Liver (tissue), 9 donors: ENCODE results near the gene IL17RB. TPM values are rescaled to one million over a fixed set of nuclear protein-coding genes. Genes with fewer than 3 reads are reported as not detected.

Experiments
- DNase-seq: peaks from one replicate; pipeline ENCODE4 v3.0.0-alpha.2; 2017; ENCODE audit warnings: low spot score
- H3K27ac ChIP-seq, 2 donors: one replicate each; pipeline ENCODE4 v1.7.0; 2013; ENCODE audit warnings: inconsistent platforms in 2 of 2, low read length in 2 of 2, control low read depth in 1 of 2, low read depth in 1 of 2, mild to moderate bottlenecking in 1 of 2
- H3K27me3 ChIP-seq, 4 donors: one replicate each; pipeline versions ENCODE4 v1.6.1 to v1.7.0; 2013; ENCODE audit warnings: low read length in 3 of 4, inconsistent platforms in 1 of 4, mild to moderate bottlenecking in 1 of 4, moderate library complexity in 1 of 4; ENCODE audit not compliant: control insufficient read depth in 4 of 4, insufficient read depth in 4 of 4
- H3K36me3 ChIP-seq, 4 donors: one replicate each; pipeline versions ENCODE4 v1.6.1 to v1.7.0; 2013; ENCODE audit warnings: low read length in 3 of 4, mild to moderate bottlenecking in 3 of 4, low read depth in 1 of 4, moderate library complexity in 1 of 4; ENCODE audit not compliant: control insufficient read depth in 4 of 4, insufficient read depth in 3 of 4
- H3K4me1 ChIP-seq, 4 donors: one replicate each; pipeline versions ENCODE4 v1.6.1 to v1.7.0; 2013; ENCODE audit warnings: low read length in 3 of 4, mild to moderate bottlenecking in 3 of 4, moderate library complexity in 1 of 4; ENCODE audit not compliant: control insufficient read depth in 4 of 4, insufficient read depth in 4 of 4
- H3K4me3 ChIP-seq, 3 donors: one replicate each; pipeline versions ENCODE4 v1.6.1 to v1.7.0; 2013; ENCODE audit warnings: low read length in 3 of 3, control low read depth in 1 of 3, low read depth in 1 of 3, mild to moderate bottlenecking in 1 of 3
- H3K9ac ChIP-seq, 2 donors: one replicate each; pipeline ENCODE4 v1.7.0; 2013; ENCODE audit warnings: low read length in 2 of 2, mild to moderate bottlenecking in 2 of 2, moderate library complexity in 2 of 2, control low read depth in 1 of 2, low read depth in 1 of 2
- H3K9me3 ChIP-seq, 4 donors: one replicate each; pipeline versions ENCODE4 v1.6.1 to v1.7.0; 2013; ENCODE audit warnings: low read length in 3 of 4; ENCODE audit not compliant: control insufficient read depth in 4 of 4
- EGR1 ChIP-seq, 2 donors: IDR thresholded peaks; 2 replicates each; pipeline ENCODE4 v1.6.1; 2016 to 2018; ENCODE audit warnings: antibody characterized with exemption in 2 of 2, low read depth in 2 of 2
- FOXA1 ChIP-seq: IDR thresholded peaks from 2 replicates; pipeline ENCODE4 v1.6.1; 2016; ENCODE audit warnings: antibody characterized with exemption
- FOXA2 ChIP-seq: IDR thresholded peaks from 2 replicates; pipeline ENCODE4 v1.6.1; 2016; ENCODE audit warnings: antibody characterized with exemption
- GABPA ChIP-seq, 2 donors: IDR thresholded peaks in 1 of 2; conservative IDR thresholded peaks in 1 of 2; 2 replicates each; pipeline ENCODE4 v1.6.1; 2016; ENCODE audit warnings: antibody characterized with exemption in 2 of 2, mild to moderate bottlenecking in 1 of 2, moderate library complexity in 1 of 2
- HNF4A ChIP-seq, 2 donors: conservative IDR thresholded peaks; 2 replicates each; pipeline ENCODE4 v1.6.1; 2016; ENCODE audit warnings: antibody characterized with exemption in 2 of 2, mild to moderate bottlenecking in 2 of 2
- HNF4G ChIP-seq: IDR thresholded peaks from 2 replicates; pipeline ENCODE4 v1.6.1; 2016; ENCODE audit warnings: antibody characterized with exemption
- JUND ChIP-seq, 2 donors: IDR thresholded peaks; 2 replicates each; pipeline ENCODE4 v1.6.1; 2016; ENCODE audit warnings: antibody characterized with exemption in 2 of 2
- NR2F2 ChIP-seq: IDR thresholded peaks from 2 replicates; pipeline ENCODE4 v1.6.1; 2016; ENCODE audit warnings: antibody characterized with exemption
- RAD21 ChIP-seq, 2 donors: IDR thresholded peaks; 2 replicates each; pipeline ENCODE4 v1.6.1; 2016; ENCODE audit warnings: antibody characterized with exemption in 2 of 2, mild to moderate bottlenecking in 2 of 2
- SP1 ChIP-seq: IDR thresholded peaks from 2 replicates; pipeline ENCODE4 v1.6.1; 2018; ENCODE audit warnings: antibody characterized with exemption, mild to moderate bottlenecking
- TAF1 ChIP-seq: conservative IDR thresholded peaks from 2 replicates; pipeline ENCODE4 v1.6.1; 2016; ENCODE audit warnings: antibody characterized with exemption, mild to moderate bottlenecking
- WGBS: extraction: QIAGEN DNeasy Blood & Tissue Kit; methylation state at CpG from one replicate; pipeline ENCODE4 v1.1.7; 2013; 5-methylcytosine and 5-hydroxymethylcytosine counted together
- polyA plus RNA-seq, 2 donors: library from polyadenylated mRNA; stranded (reverse) in 1 of 2; unstranded in 1 of 2; fragments of 200-250 nt in 1 of 2; fragments of >200 nt in 1 of 2; fragmentation: Nextera tagmentation in 1 of 2; extraction: Ambion mirVana in 1 of 2; gene quantifications; one replicate each; pipeline versions ENCODE4 v1.2.1 to v1.2.3, GENCODE V29; 2013 to 2015
- total RNA-seq, 2 donors: library from RNA; depleted of rRNA; stranded (reverse); fragments of >200 nt; gene quantifications; one replicate each; pipeline ENCODE4 v1.2.3, GENCODE V29; 2014
- TF ChIP-seq, protein P1 (sequence below): IDR thresholded peaks from 2 replicates; pipeline ENCODE4 v1.6.1; 2016; ENCODE audit warnings: antibody characterized with exemption
- TF ChIP-seq, protein P2 (sequence below): IDR thresholded peaks from 2 replicates; pipeline ENCODE4 v1.6.1; 2016; ENCODE audit warnings: antibody characterized with exemption
- TF ChIP-seq, protein P3 (sequence below): fragments of 150-350 bp; IDR thresholded peaks from 2 replicates; pipeline ENCODE4 v1.5.1; 2017; ENCODE audit warnings: improper control_type of control experiment, low read depth, low read length; ENCODE audit not compliant: missing input control
- donor health status: healthy.
- donor health status: healthy.
- donor health status: healthy.
- donor health status: healthy.
- donor health status: healthy.

Gene IL17RB
- total and polyA plus RNA-seq, 4 donors: 11.8 to 21.6 (median 15.8) TPM

GRCh38 chr3:53833053-53833645 is 13.2 kb upstream of the IL17RB start:
- Histone ChIP-seq H3K27me3 (no peaks in the 10 kb centered on the region), H3K27ac (no peak overlapping the region), H3K9ac (no peak overlapping the region), H3K4me3 (no peak overlapping the region), H3K9me3 (no peaks in the 10 kb centered on the region), H3K36me3 (peaks cover under 1 to 20% (median 7%) of the 10 kb centered on the region in 4 donors), H3K4me1 (peaks cover 0 to 19% (median 2%) of the 10 kb centered on the region in 4 donors)
- WGBS: 92% methylated on average over 9 of the region's 9 CpGs
- TF ChIP-seq HNF4A (conservative IDR thresholded peaks at IDR 0.05): no peak
- TF ChIP-seq, protein P1, sequence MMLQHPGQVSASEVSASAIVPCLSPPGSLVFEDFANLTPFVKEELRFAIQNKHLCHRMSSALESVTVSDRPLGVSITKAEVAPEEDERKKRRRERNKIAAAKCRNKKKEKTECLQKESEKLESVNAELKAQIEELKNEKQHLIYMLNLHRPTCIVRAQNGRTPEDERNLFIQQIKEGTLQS: no peak
- TF ChIP-seq SP1: no peak
- TF ChIP-seq FOXA1: no peak
- no peak for TF ChIP-seq NR2F2
- TF ChIP-seq TAF1: no peak
- TF ChIP-seq, protein P2, sequence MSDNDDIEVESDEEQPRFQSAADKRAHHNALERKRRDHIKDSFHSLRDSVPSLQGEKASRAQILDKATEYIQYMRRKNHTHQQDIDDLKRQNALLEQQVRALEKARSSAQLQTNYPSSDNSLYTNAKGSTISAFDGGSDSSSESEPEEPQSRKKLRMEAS: no peak
- TF ChIP-seq GABPA (IDR thresholded peaks at IDR 0.05 in 1 of 2, conservative IDR thresholded peaks at IDR 0.05 in 1 of 2): no peak
- no peak for TF ChIP-seq HNF4G
- TF ChIP-seq EGR1 (IDR thresholded peaks at IDR 0.05; ENCODE audit: low read depth in 2 of 2): no peak
- TF ChIP-seq, protein P3, sequence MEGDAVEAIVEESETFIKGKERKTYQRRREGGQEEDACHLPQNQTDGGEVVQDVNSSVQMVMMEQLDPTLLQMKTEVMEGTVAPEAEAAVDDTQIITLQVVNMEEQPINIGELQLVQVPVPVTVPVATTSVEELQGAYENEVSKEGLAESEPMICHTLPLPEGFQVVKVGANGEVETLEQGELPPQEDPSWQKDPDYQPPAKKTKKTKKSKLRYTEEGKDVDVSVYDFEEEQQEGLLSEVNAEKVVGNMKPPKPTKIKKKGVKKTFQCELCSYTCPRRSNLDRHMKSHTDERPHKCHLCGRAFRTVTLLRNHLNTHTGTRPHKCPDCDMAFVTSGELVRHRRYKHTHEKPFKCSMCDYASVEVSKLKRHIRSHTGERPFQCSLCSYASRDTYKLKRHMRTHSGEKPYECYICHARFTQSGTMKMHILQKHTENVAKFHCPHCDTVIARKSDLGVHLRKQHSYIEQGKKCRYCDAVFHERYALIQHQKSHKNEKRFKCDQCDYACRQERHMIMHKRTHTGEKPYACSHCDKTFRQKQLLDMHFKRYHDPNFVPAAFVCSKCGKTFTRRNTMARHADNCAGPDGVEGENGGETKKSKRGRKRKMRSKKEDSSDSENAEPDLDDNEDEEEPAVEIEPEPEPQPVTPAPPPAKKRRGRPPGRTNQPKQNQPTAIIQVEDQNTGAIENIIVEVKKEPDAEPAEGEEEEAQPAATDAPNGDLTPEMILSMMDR: no peak
- TF ChIP-seq JUND (IDR thresholded peaks at IDR 0.05): no peak
- TF ChIP-seq FOXA2: no peak
- no peak for DNase-seq

- Histone ChIP-seq H3K27me3 (no peaks in the 10 kb centered on the region), H3K36me3 (peaks cover 4 to 26% (median 8%) of the 10 kb centered on the region in 4 donors), H3K4me3 (no peak overlapping the region), H3K9ac (no peak overlapping the region), H3K27ac (no peak overlapping the region), H3K9me3 (no peaks in the 10 kb centered on the region), H3K4me1 (peaks cover 0 to 21% (median 2%) of the 10 kb centered on the region in 4 donors)
- TF ChIP-seq, protein P2: no peak
- TF ChIP-seq FOXA1: no peak
- TF ChIP-seq, protein P1: no peak
- TF ChIP-seq FOXA2: no peak
- TF ChIP-seq SP1: no peak
- TF ChIP-seq EGR1 (IDR thresholded peaks at IDR 0.05; ENCODE audit: low read depth in 2 of 2): no peak
- TF ChIP-seq JUND (IDR thresholded peaks at IDR 0.05): no peak
- no peak for TF ChIP-seq HNF4G
- TF ChIP-seq NR2F2: no peak
- no peak for TF ChIP-seq RAD21 (IDR thresholded peaks at IDR 0.05)
- no peak for TF ChIP-seq HNF4A (conservative IDR thresholded peaks at IDR 0.05)
- 86% methylated on average over 5 of the region's 5 CpGs for WGBS
- DNase-seq: no peak
These were observed 12.7 kb upstream of the IL17RB start for GRCh38 chr3:53833700-53834099.
